Left ventricle myocardium inferior (tissue), 1 donor: ENCODE measurements around the gene UPF1. TPM values are rescaled to one million over a fixed set of nuclear protein-coding genes. Genes with fewer than 3 reads are reported as not detected.
A peak's percentile ranks its signal among the peaks of the same experiment; 100 is the strongest.

ENCODE experiments used
- DNase-seq: peaks from one replicate; pipeline ENCODE4 v3.0.0-alpha.2; 2020
- H3K27ac ChIP-seq: fragments of 200-600 bp; replicated peaks from 2 replicates; pipeline ENCODE4 v1.8.0; 2021
- H3K27me3 ChIP-seq: fragments of 200-600 bp; 2 replicates; pipeline ENCODE4 v1.8.0; 2021; ENCODE audit warnings: low read depth
- H3K36me3 ChIP-seq: fragments of 200-600 bp; 2 replicates; pipeline ENCODE4 v1.8.0; 2021
- H3K4me1 ChIP-seq: fragments of 200-600 bp; 2 replicates; pipeline ENCODE4 v1.8.0; 2021
- H3K4me3 ChIP-seq: fragments of 200-600 bp; 2 replicates; pipeline ENCODE4 v1.8.0; 2021; ENCODE audit warnings: mild to moderate bottlenecking, moderate library complexity
- H3K9me3 ChIP-seq: fragments of 200-600 bp; replicated peaks from 2 replicates; pipeline ENCODE4 v1.8.0; 2021
- CTCF ChIP-seq: fragments of 200-600 bp; IDR thresholded peaks from 2 replicates; pipeline ENCODE4 v1.8.0; 2021; ENCODE audit warnings: antibody characterized with exemption, mild to moderate bottlenecking, borderline replicate concordance
- intact Hi-C: fragments of 100-400 bp; cut with micrococcal nuclease; formaldehyde crosslinking; loops from one replicate; pipeline ENCODE4 v1.11.0; 2022
- total RNA-seq: library from RNA; stranded (reverse); fragmentation: NEBNext Ultra II Directional; extraction: Animal tissue kit (Norgen Biotek cat#: 25700); gene quantifications from one replicate; pipeline ENCODE4 v1.2.1, GENCODE V29; 2021
- donor health status: DM: no; HTN: yes; CAD: no; lungs with severe emphysema.

UPF1 gene
- total RNA-seq, 1 donor from 2014 or later = 32.3 TPM

DNA sequence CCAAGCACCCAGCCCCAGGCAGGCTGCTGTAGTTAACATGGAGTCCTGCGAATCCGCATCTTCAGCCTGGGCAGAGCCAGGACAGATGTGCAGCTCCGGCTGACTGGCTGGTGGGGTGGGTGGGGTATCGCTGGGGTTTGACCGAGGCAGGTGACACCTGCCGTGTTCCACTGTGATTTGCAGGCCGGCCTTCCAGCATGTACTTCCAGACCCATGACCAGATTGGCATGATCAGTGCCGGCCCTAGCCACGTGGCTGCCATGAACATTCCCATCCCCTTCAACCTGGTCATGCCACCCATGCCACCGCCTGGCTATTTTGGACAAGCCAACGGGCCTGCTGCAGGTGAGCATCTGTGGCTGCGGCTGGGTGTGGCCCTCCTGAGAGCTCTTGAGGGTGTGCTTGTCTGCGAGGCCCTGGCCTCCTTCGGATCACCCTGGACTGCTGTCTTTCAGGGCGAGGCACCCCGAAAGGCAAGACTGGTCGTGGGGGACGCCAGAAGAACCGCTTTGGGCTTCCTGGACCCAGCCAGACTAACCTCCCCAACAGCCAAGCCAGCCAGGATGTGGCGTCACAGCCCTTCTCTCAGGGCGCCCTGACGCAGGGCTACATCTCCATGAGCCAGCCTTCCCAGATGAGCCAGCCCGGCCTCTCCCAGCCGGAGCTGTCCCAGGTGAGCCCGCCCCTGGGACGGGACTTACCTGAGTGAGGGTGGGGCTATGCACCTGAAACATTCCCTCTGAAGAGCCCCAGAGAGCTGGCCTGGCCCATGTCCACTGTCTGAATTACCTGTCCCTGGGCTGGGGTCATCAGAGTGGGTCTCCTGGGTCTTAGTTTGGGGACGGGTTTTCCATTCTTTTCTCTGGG, 33.6 kb downstream of the UPF1 start:
- peaks cover 27% of the 10 kb centered on the region for H3K4me1 ChIP-seq
- no peak overlapping the region for H3K27ac ChIP-seq
- peaks cover 74% of the 10 kb centered on the region for H3K36me3 ChIP-seq
- intact Hi-C loops = no loop called here
- no peaks in the 10 kb centered on the region for H3K9me3 ChIP-seq
- DNase-seq = no peak
- peaks cover 13% of the 10 kb centered on the region for H3K27me3 ChIP-seq
- H3K4me3 ChIP-seq = no peak overlapping the region
- TF ChIP-seq CTCF = no peak

GRCh38 chr19:18865973-18866799, 34.4 kb downstream of the UPF1 start:
- intact Hi-C loops = no loop called here

DNA sequence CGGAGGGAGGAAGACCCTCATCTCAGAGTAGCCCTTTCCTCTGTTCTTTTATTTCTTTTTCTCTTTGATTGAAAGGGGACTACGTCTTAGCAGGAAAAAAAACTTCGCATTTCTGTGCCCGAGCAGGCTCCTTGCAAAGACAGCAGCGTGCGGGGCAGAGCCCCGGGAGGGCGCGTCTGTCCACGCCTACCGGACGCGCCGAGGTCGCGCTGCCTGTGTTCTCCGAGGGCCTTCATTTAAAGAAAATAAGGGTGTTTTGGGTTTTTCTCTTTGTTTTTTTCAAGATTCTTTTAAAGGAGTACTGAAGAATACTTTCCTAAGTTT, 35.0 kb downstream of the UPF1 start:
- H3K4me3 ChIP-seq = no peak overlapping the region
- H3K9me3 ChIP-seq = no peaks in the 10 kb centered on the region
- intact Hi-C loops = no loop called here
- peaks cover 27% of the 10 kb centered on the region for H3K27me3 ChIP-seq
- H3K27ac ChIP-seq = no peak overlapping the region
- H3K4me1 ChIP-seq = peaks cover 25% of the 10 kb centered on the region
- peaks cover 60% of the 10 kb centered on the region for H3K36me3 ChIP-seq
- no peak for DNase-seq
- peak; percentile 51 for TF ChIP-seq CTCF

More at GRCh38 chr19:18865973-18866799, 34.4 kb downstream of the UPF1 start:
- TF ChIP-seq CTCF = peak; percentile 99
- H3K36me3 ChIP-seq = peaks cover 65% of the 10 kb centered on the region
- H3K4me1 ChIP-seq = peaks cover 25% of the 10 kb centered on the region
- H3K27me3 ChIP-seq = peaks cover 21% of the 10 kb centered on the region
- DNase-seq = peak; percentile 66
- H3K4me3 ChIP-seq = no peak overlapping the region
- H3K27ac ChIP-seq = no peak overlapping the region
- no peaks in the 10 kb centered on the region for H3K9me3 ChIP-seq

- DNase-seq = no peak
- intact Hi-C loops = no loop called here
- H3K4me1 ChIP-seq = peaks cover 25% of the 10 kb centered on the region
These were observed 35.4 kb downstream of the UPF1 start for GRCh38 chr19:18867199-18867598.

More at GRCh38 chr19:18867199-18867598, 35.4 kb downstream of the UPF1 start:
- TF ChIP-seq CTCF = no peak
- Histone ChIP-seq H3K9me3 (no peaks in the 10 kb centered on the region), H3K27me3 (peaks cover 31% of the 10 kb centered on the region), H3K27ac (no peak overlapping the region), H3K36me3 (peaks cover 55% of the 10 kb centered on the region), H3K4me3 (no peak overlapping the region)
